ENCODE results near the gene HLF. TPM values are rescaled to one million over a fixed set of nuclear protein-coding genes. Genes with fewer than 3 reads are reported as not detected.

The HLF gene
- total and polyA plus RNA-seq, 2 of the 4 experiments (the other 2 are of a cell fraction) = 0.18 TPM; not detected in 1

DNA sequence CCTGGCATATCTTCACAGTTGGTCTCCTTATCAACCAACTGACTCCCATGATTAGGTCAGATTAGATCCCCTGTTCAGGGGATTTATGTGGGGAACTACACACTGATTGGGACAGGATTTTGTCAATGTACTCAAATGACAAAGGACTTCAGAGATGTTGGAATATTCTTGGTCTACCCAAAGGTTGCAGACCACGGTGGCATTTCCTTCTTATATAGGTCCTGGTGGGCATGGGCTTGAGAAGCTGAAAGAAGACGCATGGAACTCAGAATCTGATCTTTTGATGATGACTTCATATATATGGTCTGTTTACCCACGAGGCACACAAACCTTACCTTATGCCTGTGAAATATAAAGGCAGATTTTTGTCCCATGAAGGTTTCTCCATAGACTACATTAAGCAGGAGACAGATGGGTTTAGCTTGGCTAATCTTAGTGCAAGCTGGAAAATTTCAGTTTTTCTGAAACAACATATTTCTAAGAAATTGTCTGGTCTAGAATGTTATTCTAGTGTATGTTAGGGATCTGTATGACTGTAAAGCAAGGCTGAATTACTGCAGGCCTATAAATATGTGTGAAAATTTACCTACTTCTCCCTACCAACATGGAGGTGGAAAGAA is 33.5 kb downstream of the HLF start:
- no peaks in the 10 kb centered on the region for H4K20me1 ChIP-seq (ENCODE audit: insufficient read depth, low read length)
- H2BK20ac ChIP-seq (ENCODE audit: low read depth, low read length) = no peak overlapping the region
- CTCF ChIA-PET = interaction anchor here (0.6 to 1.6 kb wide), 2 partner anchors 56 to 165 kb away, joined by 3 read pairs; no protein-coding TSS in a partner anchor
- ATAC-seq (ENCODE audit: low read depth) = no peak
- BruUV-seq (replicated peaks) = no TSS peak
- H3K23ac ChIP-seq (ENCODE audit: low read depth, low read length) = no peak overlapping the region
- no peak overlapping the region for H3K9ac ChIP-seq (ENCODE audit: low read depth, low read length)
- no peak overlapping the region for H3K4ac ChIP-seq (ENCODE audit: low read depth, low read length)
- H2BK120ac ChIP-seq (ENCODE audit: low read depth, low read length) = no peak overlapping the region
- H3K56ac ChIP-seq (ENCODE audit: extremely low read depth, insufficient read depth, low read length) = no peak overlapping the region
- no peak overlapping the region for H3K27ac ChIP-seq (ENCODE audit: insufficient read depth, low read length)
- no peaks in the 10 kb centered on the region for H3K9me1 ChIP-seq (ENCODE audit: insufficient read depth, low read length)
- in situ Hi-C loops (cut with MboI; ENCODE audit: low sequenced_read_pairs) (loop anchor here (10.0 kb wide), 1 partner anchor 243 kb away; no protein-coding TSS in a partner anchor), intact Hi-C loops (cut with micrococcal nuclease) (loop anchor here (5.0 kb wide), 1 partner anchor 214 kb away; the partner anchor contains the start of gene SMIM36), dilution Hi-C loops (cut with HindIII; ENCODE audit: low sequenced_read_pairs, unreplicated experiment) (no loop called here)
- H2AFZ ChIP-seq (replicated peaks; ENCODE audit: low read length, poor library complexity) = no peak overlapping the region
- H2BK5ac ChIP-seq (ENCODE audit: low read depth, low read length, poor library complexity, severe bottlenecking) = no peak overlapping the region
- TF ChIP-seq MAZ (IDR thresholded peaks at IDR 0.05; ENCODE audit: borderline replicate concordance, low read depth, low read length) = no peak
- TF ChIP-seq, protein P1, sequence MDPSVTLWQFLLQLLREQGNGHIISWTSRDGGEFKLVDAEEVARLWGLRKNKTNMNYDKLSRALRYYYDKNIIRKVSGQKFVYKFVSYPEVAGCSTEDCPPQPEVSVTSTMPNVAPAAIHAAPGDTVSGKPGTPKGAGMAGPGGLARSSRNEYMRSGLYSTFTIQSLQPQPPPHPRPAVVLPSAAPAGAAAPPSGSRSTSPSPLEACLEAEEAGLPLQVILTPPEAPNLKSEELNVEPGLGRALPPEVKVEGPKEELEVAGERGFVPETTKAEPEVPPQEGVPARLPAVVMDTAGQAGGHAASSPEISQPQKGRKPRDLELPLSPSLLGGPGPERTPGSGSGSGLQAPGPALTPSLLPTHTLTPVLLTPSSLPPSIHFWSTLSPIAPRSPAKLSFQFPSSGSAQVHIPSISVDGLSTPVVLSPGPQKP (IDR thresholded peaks at IDR 0.05; ENCODE audit: borderline replicate concordance, low read depth, low read length) = no peak
- TF ChIP-seq RAD21 (IDR thresholded peaks at IDR 0.05; ENCODE audit: low read length) = no peak
- TF ChIP-seq BHLHE40 (IDR thresholded peaks at IDR 0.05; ENCODE audit: low read depth, low read length) = no peak
- no peak for TF ChIP-seq RFX5 (IDR thresholded peaks at IDR 0.05; ENCODE audit: low read depth, low read length)
- TF ChIP-seq, protein P2, sequence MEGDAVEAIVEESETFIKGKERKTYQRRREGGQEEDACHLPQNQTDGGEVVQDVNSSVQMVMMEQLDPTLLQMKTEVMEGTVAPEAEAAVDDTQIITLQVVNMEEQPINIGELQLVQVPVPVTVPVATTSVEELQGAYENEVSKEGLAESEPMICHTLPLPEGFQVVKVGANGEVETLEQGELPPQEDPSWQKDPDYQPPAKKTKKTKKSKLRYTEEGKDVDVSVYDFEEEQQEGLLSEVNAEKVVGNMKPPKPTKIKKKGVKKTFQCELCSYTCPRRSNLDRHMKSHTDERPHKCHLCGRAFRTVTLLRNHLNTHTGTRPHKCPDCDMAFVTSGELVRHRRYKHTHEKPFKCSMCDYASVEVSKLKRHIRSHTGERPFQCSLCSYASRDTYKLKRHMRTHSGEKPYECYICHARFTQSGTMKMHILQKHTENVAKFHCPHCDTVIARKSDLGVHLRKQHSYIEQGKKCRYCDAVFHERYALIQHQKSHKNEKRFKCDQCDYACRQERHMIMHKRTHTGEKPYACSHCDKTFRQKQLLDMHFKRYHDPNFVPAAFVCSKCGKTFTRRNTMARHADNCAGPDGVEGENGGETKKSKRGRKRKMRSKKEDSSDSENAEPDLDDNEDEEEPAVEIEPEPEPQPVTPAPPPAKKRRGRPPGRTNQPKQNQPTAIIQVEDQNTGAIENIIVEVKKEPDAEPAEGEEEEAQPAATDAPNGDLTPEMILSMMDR (conservative IDR thresholded peaks at IDR 0.05; ENCODE audit: low read depth, low read length) = no peak
- no peak for TF ChIP-seq FOS (IDR thresholded peaks at IDR 0.05; ENCODE audit: low read depth, low read length)
- TF ChIP-seq RCOR1 (IDR thresholded peaks at IDR 0.05; ENCODE audit: insufficient replicate concordance, low read length) = no peak
- no peak for TF ChIP-seq NFE2L2 (IDR thresholded peaks at IDR 0.05; ENCODE audit: low read depth, low read length)
- DNase-seq = no peak
- H4K8ac ChIP-seq (ENCODE audit: low read depth in 2 of 2, low read length in 2 of 2) = no peak overlapping the region
- H3K4me3 ChIP-seq (ENCODE audit: insufficient read depth, low read depth, low read length) = no peak overlapping the region
- H3K36me3 ChIP-seq (ENCODE audit: control insufficient read depth, insufficient read depth, low read length) = no peaks in the 10 kb centered on the region
- H2BK15ac ChIP-seq (ENCODE audit: low read depth, low read length) = no peak overlapping the region
- POLR2A ChIA-PET (ENCODE audit: unreplicated experiment) = no interaction called here
- H3K18ac ChIP-seq (ENCODE audit: low read depth, low read length) = no peak overlapping the region
- H2AK9ac ChIP-seq (replicated peaks; ENCODE audit: low read depth, low read length, poor library complexity) = no peak overlapping the region
- H2AK5ac ChIP-seq (ENCODE audit: low read depth, low read length) = no peak overlapping the region
- no peak overlapping the region for H3K4me2 ChIP-seq (ENCODE audit: low read depth, low read length)
- H3K4me1 ChIP-seq (ENCODE audit: control insufficient read depth, insufficient read depth, low read length) = no peaks in the 10 kb centered on the region
- no CpG with 5 or more reads among the region's 3 CpGs for WGBS, 2 experiments (ENCODE audit: extremely low coverage in 2 of 2, insufficient read length in 1 of 2)
- no peak overlapping the region for H3K14ac ChIP-seq (replicated peaks; ENCODE audit: low read depth, low read length)
- no peak overlapping the region for H4K5ac ChIP-seq (ENCODE audit: low read depth, low read length)
- no peak overlapping the region for H4K91ac ChIP-seq (ENCODE audit: insufficient read depth, low read depth, low read length)
- no peaks in the 10 kb centered on the region for H3K79me1 ChIP-seq (ENCODE audit: low read depth in 1 of 2, low read length in 2 of 2)
- peaks cover 2% of the 10 kb centered on the region; the same call in 1 of the 2 replicates for H3K27me3 ChIP-seq (ENCODE audit: control insufficient read depth, insufficient read depth, low read length)
- no peaks in the 10 kb centered on the region for H3K9me3 ChIP-seq (ENCODE audit: control insufficient read depth, insufficient read depth, low read length)

Data from IMR-90 (cell line).